ENCODE measurements around the gene MBD3.
A peak's percentile ranks its signal among the peaks of the same experiment; 100 is the strongest.

MBD3 gene

DNA sequence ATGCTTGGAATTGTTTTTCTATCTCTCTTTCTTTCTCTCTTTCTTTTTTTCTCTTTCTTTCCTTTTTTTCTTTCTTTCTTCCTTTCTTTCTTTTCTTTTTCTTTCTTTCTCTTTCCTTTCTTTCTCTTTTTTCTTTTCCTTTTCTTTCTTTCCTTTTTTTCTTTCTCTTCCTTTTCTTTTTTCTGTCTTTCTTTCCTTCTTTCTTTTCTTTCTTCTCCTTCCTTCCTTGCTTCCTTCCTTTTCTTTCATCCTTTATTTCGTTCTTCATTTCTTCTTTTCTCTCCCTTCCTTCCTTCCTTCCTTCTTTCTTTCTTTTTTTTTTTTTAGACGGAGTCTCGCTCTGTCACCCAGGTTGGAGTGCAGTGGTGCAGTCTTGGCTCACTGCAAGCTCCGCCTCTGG lies 22.7 kb downstream of the MBD3 start:
- no peak overlapping the region for H2BK15ac ChIP-seq (ENCODE audit: low read length)
- H3K9me3 ChIP-seq (replicated peaks in 1 of 2; ENCODE audit: control insufficient read depth in 2 of 2, insufficient read depth in 1 of 2, low read depth in 1 of 2, low read length in 2 of 2) = peaks cover 0 to 6% of the 10 kb centered on the region in 2 donors
- no peak overlapping the region for H4K8ac ChIP-seq (ENCODE audit: low read depth, low read length)
- H3K4ac ChIP-seq (ENCODE audit: low read length) = no peak overlapping the region
- no peak overlapping the region for H3K18ac ChIP-seq (ENCODE audit: low read length)
- H3K79me1 ChIP-seq (ENCODE audit: low read depth, low read length) = peaks cover 8% of the 10 kb centered on the region
- no peak overlapping the region for H2AFZ ChIP-seq (ENCODE audit: low read length)
- no peak overlapping the region for H3K14ac ChIP-seq (ENCODE audit: low read length)
- H3K9ac ChIP-seq (ENCODE audit: low read depth, low read length, poor library complexity) = no peak overlapping the region
- peaks cover 8% of the 10 kb centered on the region in 2 donors for H3K4me1 ChIP-seq (ENCODE audit: control insufficient read depth in 2 of 2, insufficient read depth in 1 of 2, low read depth in 1 of 2, low read length in 2 of 2)
- no peak overlapping the region for H3K27ac ChIP-seq (replicated peaks; ENCODE audit: low read length)
- DNase-seq (ENCODE audit: low spot score) = no peak
- H2AK5ac ChIP-seq (ENCODE audit: low read depth, low read length) = no peak overlapping the region
- peaks cover 0 to 6% (median 0%) of the 10 kb centered on the region in 3 experiments for H3K27me3 ChIP-seq (ENCODE audit: control insufficient read depth in 3 of 3, insufficient read depth in 3 of 3, low read depth in 1 of 3, low read length in 3 of 3)
- no peak overlapping the region for H3K4me2 ChIP-seq (ENCODE audit: insufficient read depth, low read length, poor library complexity, severe bottlenecking)
- H2BK120ac ChIP-seq (ENCODE audit: low read depth, low read length) = no peak overlapping the region
- no peak overlapping the region for H3K4me3 ChIP-seq (ENCODE audit: low read length in 2 of 2)
- H2BK12ac ChIP-seq (ENCODE audit: low read length) = no peak overlapping the region
- WGBS, 2 donors (ENCODE audit: extremely low coverage in 2 of 2, insufficient read length in 2 of 2, insufficient replicate concordance in 1 of 2) = 100% methylated on average over 1 of the region's 4 CpGs; no CpG with 5 or more reads in 1 of the 2 donors
- H2BK5ac ChIP-seq (ENCODE audit: low read length) = no peak overlapping the region
- no peak overlapping the region for H4K91ac ChIP-seq (ENCODE audit: low read depth, low read length, poor library complexity)
- peaks cover 5 to 14% of the 10 kb centered on the region in 2 donors for H3K36me3 ChIP-seq (replicated peaks in 1 of 2; ENCODE audit: control insufficient read depth in 2 of 2, insufficient read depth in 2 of 2, low read length in 2 of 2)
- H3K23ac ChIP-seq (ENCODE audit: low read depth, low read length, poor library complexity) = no peak overlapping the region

- no peak within 1 kb of the TSS for H4K91ac ChIP-seq (ENCODE audit: low read depth, low read length, poor library complexity)
- H3K18ac ChIP-seq (ENCODE audit: low read length) = peak within 1 kb of the TSS; percentile 99
- WGBS, 2 donors (ENCODE audit: extremely low coverage in 2 of 2, insufficient read length in 2 of 2, insufficient replicate concordance in 1 of 2) = no CpG with 5 or more reads among the region's 63 CpGs
- H2BK120ac ChIP-seq (ENCODE audit: low read depth, low read length) = peak within 1 kb of the TSS; percentile 96
- H3K4me2 ChIP-seq (ENCODE audit: insufficient read depth, low read length, poor library complexity, severe bottlenecking) = peak within 1 kb of the TSS; percentile 54
- H3K4me3 ChIP-seq (ENCODE audit: low read length in 2 of 2) = peak within 1 kb of the TSS; percentile 98 to 99
- peak within 1 kb of the TSS; percentile 96 for H2BK5ac ChIP-seq (ENCODE audit: low read length)
- H3K27me3 ChIP-seq (ENCODE audit: control insufficient read depth in 3 of 3, insufficient read depth in 3 of 3, low read depth in 1 of 3, low read length in 3 of 3) = peaks cover 0 to 6% (median 0%) of the 10 kb centered on the region in 3 experiments
- peak within 1 kb of the TSS; percentile 43 for H4K8ac ChIP-seq (ENCODE audit: low read depth, low read length)
- peak; percentile 78 for DNase-seq (ENCODE audit: low spot score)
- peaks cover 8 to 12% of the 10 kb centered on the region in 2 donors for H3K4me1 ChIP-seq (ENCODE audit: control insufficient read depth in 2 of 2, insufficient read depth in 1 of 2, low read depth in 1 of 2, low read length in 2 of 2)
- peaks cover 0 to 8% of the 10 kb centered on the region in 2 donors for H3K9me3 ChIP-seq (replicated peaks in 1 of 2; ENCODE audit: control insufficient read depth in 2 of 2, insufficient read depth in 1 of 2, low read depth in 1 of 2, low read length in 2 of 2)
- peak within 1 kb of the TSS; percentile 89 for H2BK15ac ChIP-seq (ENCODE audit: low read length)
- peak within 1 kb of the TSS; percentile 97 for H3K14ac ChIP-seq (ENCODE audit: low read length)
- peaks cover 11 to 29% of the 10 kb centered on the region in 2 donors for H3K36me3 ChIP-seq (replicated peaks in 1 of 2; ENCODE audit: control insufficient read depth in 2 of 2, insufficient read depth in 2 of 2, low read length in 2 of 2)
- peak within 1 kb of the TSS; percentile 99 for H2BK12ac ChIP-seq (ENCODE audit: low read length)
- peak within 1 kb of the TSS; percentile 87 for H2AFZ ChIP-seq (ENCODE audit: low read length)
- H2AK5ac ChIP-seq (ENCODE audit: low read depth, low read length) = peak within 1 kb of the TSS; percentile 100
- H3K27ac ChIP-seq (replicated peaks; ENCODE audit: low read length) = peak within 1 kb of the TSS; percentile 87
- peak within 1 kb of the TSS; percentile 98 for H3K4ac ChIP-seq (ENCODE audit: low read length)
- peak within 1 kb of the TSS; percentile 98 for H3K9ac ChIP-seq (ENCODE audit: low read depth, low read length, poor library complexity)
- H3K23ac ChIP-seq (ENCODE audit: low read depth, low read length, poor library complexity) = peak within 1 kb of the TSS; percentile 85
- peaks cover 11% of the 10 kb centered on the region for H3K79me1 ChIP-seq (ENCODE audit: low read depth, low read length)
Measured at GRCh38 chr19:1568320-1569019, 24.2 kb downstream of the MBD3 start, which contains the start of gene MEX3D. MEX3D (minus strand) TSS chr19:1568325; CDS start chr19:1568058, 267 bp downstream.

- Histone ChIP-seq H2BK12ac (ENCODE audit: low read length) (no peak overlapping the region), H3K23ac (ENCODE audit: low read depth, low read length, poor library complexity) (no peak overlapping the region), H2BK15ac (ENCODE audit: low read length) (no peak overlapping the region), H2AK5ac (ENCODE audit: low read depth, low read length) (no peak overlapping the region), H3K9ac (ENCODE audit: low read depth, low read length, poor library complexity) (peak overlapping the region; percentile 98), H4K8ac (ENCODE audit: low read depth, low read length) (no peak overlapping the region), H2AFZ (ENCODE audit: low read length) (no peak overlapping the region), H3K14ac (ENCODE audit: low read length) (no peak overlapping the region), H3K4me3 (ENCODE audit: low read length in 2 of 2) (peak overlapping the region; percentile 98 to 99), H3K9me3 (replicated peaks in 1 of 2; ENCODE audit: control insufficient read depth in 2 of 2, insufficient read depth in 1 of 2, low read depth in 1 of 2, low read length in 2 of 2) (peaks cover 0 to 10% of the 10 kb centered on the region in 2 donors), H3K4me1 (ENCODE audit: control insufficient read depth in 2 of 2, insufficient read depth in 1 of 2, low read depth in 1 of 2, low read length in 2 of 2) (peaks cover 8 to 12% of the 10 kb centered on the region in 2 donors), H3K27me3 (ENCODE audit: control insufficient read depth in 3 of 3, insufficient read depth in 3 of 3, low read depth in 1 of 3, low read length in 3 of 3) (peaks cover 0 to 6% (median 0%) of the 10 kb centered on the region in 3 experiments), H3K79me1 (ENCODE audit: low read depth, low read length) (peaks cover 14% of the 10 kb centered on the region), H3K4ac (ENCODE audit: low read length) (no peak overlapping the region), H2BK120ac (ENCODE audit: low read depth, low read length) (no peak overlapping the region), H3K36me3 (replicated peaks in 1 of 2; ENCODE audit: control insufficient read depth in 2 of 2, insufficient read depth in 2 of 2, low read length in 2 of 2) (peaks cover 16 to 35% of the 10 kb centered on the region in 2 donors), H3K27ac (replicated peaks; ENCODE audit: low read length) (no peak overlapping the region), H4K91ac (ENCODE audit: low read depth, low read length, poor library complexity) (no peak overlapping the region), H3K4me2 (ENCODE audit: insufficient read depth, low read length, poor library complexity, severe bottlenecking) (peak overlapping the region; percentile 33), H2BK5ac (ENCODE audit: low read length) (no peak overlapping the region), H3K18ac (ENCODE audit: low read length) (no peak overlapping the region)
- WGBS, 2 donors (ENCODE audit: extremely low coverage in 2 of 2, insufficient read length in 2 of 2, insufficient replicate concordance in 1 of 2) = no CpG with 5 or more reads among the region's 73 CpGs
- no peak for DNase-seq (ENCODE audit: low spot score)
Measured at GRCh38 chr19:1567848-1568227, 24.8 kb downstream of the MBD3 start.

- Histone ChIP-seq H3K36me3 (replicated peaks in 1 of 2; ENCODE audit: control insufficient read depth in 2 of 2, insufficient read depth in 2 of 2, low read length in 2 of 2) (peaks cover 18 to 40% of the 10 kb centered on the region in 2 donors), H3K23ac (ENCODE audit: low read depth, low read length, poor library complexity) (no peak overlapping the region), H3K27me3 (ENCODE audit: control insufficient read depth in 3 of 3, insufficient read depth in 3 of 3, low read depth in 1 of 3, low read length in 3 of 3) (peaks cover 0 to 6% (median 0%) of the 10 kb centered on the region in 3 experiments), H3K4me3 (ENCODE audit: low read length in 2 of 2) (peak overlapping the region; percentile 98 to 99), H3K4me1 (ENCODE audit: control insufficient read depth in 2 of 2, insufficient read depth in 1 of 2, low read depth in 1 of 2, low read length in 2 of 2) (peaks cover 8 to 12% of the 10 kb centered on the region in 2 donors), H2AK5ac (ENCODE audit: low read depth, low read length) (peak overlapping the region; percentile 100), H2BK12ac (ENCODE audit: low read length) (no peak overlapping the region), H2BK5ac (ENCODE audit: low read length) (peak overlapping the region; percentile 96), H3K4me2 (ENCODE audit: insufficient read depth, low read length, poor library complexity, severe bottlenecking) (peak overlapping the region; percentile 54), H4K91ac (ENCODE audit: low read depth, low read length, poor library complexity) (no peak overlapping the region), H2BK120ac (ENCODE audit: low read depth, low read length) (peak overlapping the region; percentile 96), H2BK15ac (ENCODE audit: low read length) (peak overlapping the region; percentile 75), H4K8ac (ENCODE audit: low read depth, low read length) (no peak overlapping the region), H3K9me3 (replicated peaks in 1 of 2; ENCODE audit: control insufficient read depth in 2 of 2, insufficient read depth in 1 of 2, low read depth in 1 of 2, low read length in 2 of 2) (peaks cover 0 to 10% of the 10 kb centered on the region in 2 donors), H3K14ac (ENCODE audit: low read length) (peak overlapping the region; percentile 97), H3K18ac (ENCODE audit: low read length) (peak overlapping the region; percentile 99), H3K4ac (ENCODE audit: low read length) (peak overlapping the region; percentile 98), H2AFZ (ENCODE audit: low read length) (peak overlapping the region; percentile 85), H3K79me1 (ENCODE audit: low read depth, low read length) (peaks cover 14% of the 10 kb centered on the region), H3K27ac (replicated peaks; ENCODE audit: low read length) (peak overlapping the region; percentile 87), H3K9ac (ENCODE audit: low read depth, low read length, poor library complexity) (peak overlapping the region; percentile 98)
- WGBS, 2 donors (ENCODE audit: extremely low coverage in 2 of 2, insufficient read length in 2 of 2, insufficient replicate concordance in 1 of 2) = no CpG with 5 or more reads among the region's 108 CpGs
- no peak for DNase-seq (ENCODE audit: low spot score)
Measured at GRCh38 chr19:1567116-1567847, 25.4 kb downstream of the MBD3 start.

Data from neuronal stem cell (in vitro differentiated cells).